ENCODE data around the gene KCNN4.

GRCh38 chr19:43739439-43740235 lies 41.1 kb downstream of the KCNN4 start:
- no peak for TF ChIP-seq CHD2 (IDR thresholded peaks at IDR 0.05; ENCODE audit: borderline replicate concordance, low read depth, low read length)
- TF ChIP-seq MYC (IDR thresholded peaks at IDR 0.05; ENCODE audit: insufficient read depth, insufficient read length, insufficient replicate concordance, low read length, severe bottlenecking): no peak
- TF ChIP-seq KDM1A (IDR thresholded peaks at IDR 0.05; ENCODE audit: borderline replicate concordance): no peak
- TF ChIP-seq, protein P1, sequence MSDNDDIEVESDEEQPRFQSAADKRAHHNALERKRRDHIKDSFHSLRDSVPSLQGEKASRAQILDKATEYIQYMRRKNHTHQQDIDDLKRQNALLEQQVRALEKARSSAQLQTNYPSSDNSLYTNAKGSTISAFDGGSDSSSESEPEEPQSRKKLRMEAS (IDR thresholded peaks at IDR 0.05; ENCODE audit: low read depth, low read length): no peak
